NCI-H1417 treated with DMSO at 0.1 percent for 48 hours (cell line): ENCODE measurements around the gene ADGRG2.

Experiments used
- DNase-seq: peaks from one replicate; lab custom pipeline; 2025; lab: John Stamatoyannopoulos, UW

The ADGRG2 gene, protein sequence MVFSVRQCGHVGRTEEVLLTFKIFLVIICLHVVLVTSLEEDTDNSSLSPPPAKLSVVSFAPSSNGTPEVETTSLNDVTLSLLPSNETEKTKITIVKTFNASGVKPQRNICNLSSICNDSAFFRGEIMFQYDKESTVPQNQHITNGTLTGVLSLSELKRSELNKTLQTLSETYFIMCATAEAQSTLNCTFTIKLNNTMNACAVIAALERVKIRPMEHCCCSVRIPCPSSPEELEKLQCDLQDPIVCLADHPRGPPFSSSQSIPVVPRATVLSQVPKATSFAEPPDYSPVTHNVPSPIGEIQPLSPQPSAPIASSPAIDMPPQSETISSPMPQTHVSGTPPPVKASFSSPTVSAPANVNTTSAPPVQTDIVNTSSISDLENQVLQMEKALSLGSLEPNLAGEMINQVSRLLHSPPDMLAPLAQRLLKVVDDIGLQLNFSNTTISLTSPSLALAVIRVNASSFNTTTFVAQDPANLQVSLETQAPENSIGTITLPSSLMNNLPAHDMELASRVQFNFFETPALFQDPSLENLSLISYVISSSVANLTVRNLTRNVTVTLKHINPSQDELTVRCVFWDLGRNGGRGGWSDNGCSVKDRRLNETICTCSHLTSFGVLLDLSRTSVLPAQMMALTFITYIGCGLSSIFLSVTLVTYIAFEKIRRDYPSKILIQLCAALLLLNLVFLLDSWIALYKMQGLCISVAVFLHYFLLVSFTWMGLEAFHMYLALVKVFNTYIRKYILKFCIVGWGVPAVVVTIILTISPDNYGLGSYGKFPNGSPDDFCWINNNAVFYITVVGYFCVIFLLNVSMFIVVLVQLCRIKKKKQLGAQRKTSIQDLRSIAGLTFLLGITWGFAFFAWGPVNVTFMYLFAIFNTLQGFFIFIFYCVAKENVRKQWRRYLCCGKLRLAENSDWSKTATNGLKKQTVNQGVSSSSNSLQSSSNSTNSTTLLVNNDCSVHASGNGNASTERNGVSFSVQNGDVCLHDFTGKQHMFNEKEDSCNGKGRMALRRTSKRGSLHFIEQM

GRCh38 chrX:19121898-19122640 lies at the start of gene ADGRG2:
Gene ADGRG2, minus strand, starts transcription at chrX:19122468. Its CDS starts 53,634 bp downstream, at chrX:19068834.
- DNase-seq: no peak

DNA sequence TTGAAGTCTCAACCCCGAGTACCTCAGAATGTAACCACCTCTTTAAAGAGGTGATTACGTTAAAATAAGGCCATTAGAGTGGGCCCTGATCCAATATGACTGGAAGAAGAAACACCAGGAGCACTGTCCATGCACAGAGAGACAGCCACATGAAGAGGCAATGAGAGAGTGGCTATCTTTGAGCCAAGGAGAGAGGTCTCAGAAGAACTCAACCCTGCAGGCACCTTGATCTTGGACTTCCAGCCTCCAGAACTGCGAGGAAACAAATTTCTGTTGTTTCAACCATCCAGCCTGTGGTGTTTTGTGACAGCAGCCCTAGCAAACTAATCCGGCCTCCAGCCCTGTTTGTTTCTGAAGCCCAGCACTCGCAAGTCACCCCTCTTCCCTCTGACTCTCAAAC lies 46.3 kb upstream of the ADGRG2 start:
- DNase-seq: no peak

GRCh38 chrX:19162851-19163250 lies 40.6 kb upstream of the ADGRG2 start:
- no peak for DNase-seq

- no peak for DNase-seq
These were observed 33.9 kb upstream of the ADGRG2 start for GRCh38 chrX:19156186-19156585.

- DNase-seq: no peak
These were observed 30.5 kb upstream of the ADGRG2 start for GRCh38 chrX:19152762-19153161.

GRCh38 chrX:19137067-19137466 lies 14.8 kb upstream of the ADGRG2 start:
- no peak for DNase-seq

- DNase-seq: no peak
These were observed 11.5 kb upstream of the ADGRG2 start for GRCh38 chrX:19133784-19134183.

- no peak for DNase-seq
These were observed 11.0 kb upstream of the ADGRG2 start for GRCh38 chrX:19133231-19133630.

DNA sequence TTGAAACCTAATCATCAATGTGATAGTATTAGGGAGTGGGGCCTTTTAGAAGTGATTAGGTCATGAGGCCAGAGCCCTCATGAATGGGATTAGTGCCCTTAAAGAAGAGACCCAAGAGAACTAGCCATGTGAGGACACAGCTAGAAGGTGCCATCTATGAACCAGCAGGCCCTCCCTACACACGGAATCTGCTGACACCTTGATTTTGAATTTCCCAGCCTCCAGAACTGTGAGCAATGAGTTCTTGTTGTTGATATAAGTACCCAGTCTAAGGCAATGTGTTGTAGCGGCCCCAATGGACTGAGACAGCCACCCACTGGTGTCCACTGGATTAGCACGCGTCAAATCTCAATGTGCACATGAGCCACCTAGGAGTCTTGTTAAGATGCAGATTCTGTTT lies 8.4 kb upstream of the ADGRG2 start:
- DNase-seq: no peak

- DNase-seq: no peak
These were observed 7.4 kb upstream of the ADGRG2 start for GRCh38 chrX:19129694-19130093.

- DNase-seq: no peak
These were observed 5.4 kb upstream of the ADGRG2 start for GRCh38 chrX:19127649-19128168.

GRCh38 chrX:19122641-19123009 lies 357 bp upstream of the ADGRG2 start:
- DNase-seq: no peak

DNA sequence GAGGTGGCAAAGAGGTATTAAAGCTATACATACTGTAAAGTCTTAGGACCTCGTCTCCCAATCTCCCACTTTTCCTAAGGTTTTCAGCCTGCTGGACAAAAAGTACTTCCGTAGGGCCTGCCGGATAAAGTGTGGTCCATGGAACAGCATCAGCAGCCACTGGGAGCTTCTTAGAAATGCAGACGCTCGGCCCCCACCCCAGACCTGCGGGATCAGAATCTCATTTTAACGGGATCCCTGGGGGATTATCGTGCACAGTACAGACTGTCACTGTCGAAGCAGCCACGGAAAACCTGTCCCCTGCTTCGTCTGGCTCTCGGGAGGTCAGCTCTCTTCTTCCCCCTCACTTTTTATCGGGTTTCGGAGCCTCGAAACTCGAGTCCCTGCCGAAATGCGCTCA lies 802 bp downstream of the ADGRG2 start:
- DNase-seq: no peak

GRCh38 chrX:19110642-19111041 lies 11.6 kb downstream of the ADGRG2 start:
- DNase-seq: no peak

DNA sequence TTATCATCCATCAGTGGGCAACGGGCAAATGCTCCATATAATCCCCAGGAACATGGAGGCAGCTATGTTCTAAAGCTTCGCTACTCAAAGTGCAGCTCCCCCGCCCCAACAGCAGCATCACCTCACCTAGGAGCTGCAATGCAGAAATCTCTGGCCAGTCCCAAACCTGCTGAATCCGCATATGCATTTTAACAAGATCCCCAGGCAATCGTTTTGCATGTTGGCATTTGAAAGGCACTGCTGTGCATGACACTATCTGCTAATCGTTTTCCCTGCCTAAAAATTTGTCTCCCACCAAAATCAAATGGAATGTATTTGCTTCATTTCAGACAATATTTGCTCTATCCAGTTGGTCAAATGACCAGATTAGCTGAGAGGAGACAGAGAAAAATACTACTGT lies 15.2 kb downstream of the ADGRG2 start:
- DNase-seq: no peak

DNA sequence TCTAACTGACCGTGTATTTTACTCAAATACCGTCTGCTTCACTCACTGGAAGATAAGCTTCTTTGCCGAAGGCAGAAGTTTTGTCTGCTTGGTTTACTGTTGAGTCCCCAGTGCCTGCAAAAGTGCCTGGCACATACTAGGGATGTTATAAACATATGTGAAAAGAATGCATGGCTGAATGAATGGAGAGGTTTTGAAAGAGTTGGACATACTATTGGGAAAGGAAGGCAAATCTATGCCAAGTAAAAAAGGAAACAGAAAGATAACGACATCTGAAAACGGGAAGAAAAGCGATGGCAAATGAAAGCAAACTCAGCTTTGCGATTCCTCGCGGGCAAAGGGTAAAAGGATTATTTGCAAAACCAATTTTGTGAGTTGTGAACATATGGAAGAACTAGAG lies 21.7 kb downstream of the ADGRG2 start:
- no peak for DNase-seq

- no peak for DNase-seq
These were observed 24.6 kb downstream of the ADGRG2 start for GRCh38 chrX:19097553-19098283.

DNA sequence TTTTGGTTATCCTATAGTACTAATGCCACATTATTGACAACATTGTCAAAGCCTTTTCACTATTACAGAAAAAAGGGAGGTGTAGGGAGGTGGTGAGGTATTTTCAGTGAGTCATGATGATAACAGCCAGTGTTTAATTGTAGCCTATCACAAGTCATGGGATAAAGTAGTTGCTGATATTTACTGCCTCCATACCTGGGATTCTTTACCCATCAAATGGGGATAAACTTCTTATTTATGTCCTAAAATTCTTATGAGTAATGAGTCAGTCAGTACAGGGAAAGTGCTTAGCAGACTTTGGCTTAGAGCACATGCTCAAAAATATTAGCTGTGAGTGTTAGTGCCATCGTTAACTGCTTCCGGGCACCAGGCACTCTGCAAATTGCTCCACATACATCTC lies 25.7 kb downstream of the ADGRG2 start:
- no peak for DNase-seq

DNA sequence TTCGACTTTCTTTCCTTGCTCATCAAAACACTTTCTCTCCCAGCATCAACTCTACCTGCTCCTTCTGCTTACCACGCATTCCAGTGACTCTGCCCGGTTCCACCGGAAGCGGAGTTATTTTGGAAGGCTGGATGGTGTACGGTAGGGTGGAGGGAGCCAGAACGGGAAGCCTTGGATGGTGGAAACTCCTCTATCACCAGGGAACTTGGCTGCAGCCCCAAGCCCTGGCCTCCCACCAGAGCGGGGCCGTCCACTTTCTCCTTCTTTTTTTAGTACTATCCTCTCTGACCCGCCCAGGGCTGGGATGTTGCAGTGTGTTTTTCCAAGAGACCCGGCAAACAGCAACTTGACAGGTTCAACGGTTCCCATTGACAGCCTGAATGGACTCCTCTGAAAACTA lies 27.6 kb downstream of the ADGRG2 start:
- DNase-seq: no peak

DNA sequence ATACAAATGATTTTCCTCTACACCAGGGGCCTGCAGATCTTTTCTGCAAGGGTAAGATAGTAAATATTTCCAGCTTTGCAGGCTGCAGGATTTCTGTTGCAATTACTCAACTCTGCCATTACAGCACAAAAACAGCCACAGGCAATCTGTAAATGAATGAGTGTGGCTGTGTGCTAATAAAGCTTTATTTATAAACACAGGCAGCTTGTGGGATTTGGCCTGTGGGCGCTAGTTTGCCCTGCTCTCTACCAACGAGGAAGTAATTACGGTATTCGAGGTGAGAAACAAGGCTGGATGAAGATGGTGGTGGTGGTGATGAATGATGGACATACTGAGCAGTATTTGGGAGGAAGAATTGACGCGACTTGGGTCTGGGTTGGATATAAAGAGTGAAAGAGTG lies 30.7 kb downstream of the ADGRG2 start:
- DNase-seq: no peak

GRCh38 chrX:19089555-19090040 lies 32.7 kb downstream of the ADGRG2 start:
- DNase-seq: no peak
